OCI-LY3 (cell line): ENCODE data around the gene ADCY5.

Experiments
- EZH2phosphoT487 ChIP-seq: fragments of 200-600 bp; shearing (Covaris generic); IDR thresholded peaks from 2 replicates; pipeline ENCODE4 v1.6.1; 2018; ENCODE audit warnings: antibody characterized with exemption, mixed run types, low read depth
- TF ChIP-seq, protein P1 (sequence below): fragments of 200-600, 300-600 bp; sonication (generic); IDR thresholded peaks from 2 replicates; pipeline ENCODE4 v1.5.1; 2014; ENCODE audit warnings: antibody characterized with exemption, low read length, low read depth

DNA sequence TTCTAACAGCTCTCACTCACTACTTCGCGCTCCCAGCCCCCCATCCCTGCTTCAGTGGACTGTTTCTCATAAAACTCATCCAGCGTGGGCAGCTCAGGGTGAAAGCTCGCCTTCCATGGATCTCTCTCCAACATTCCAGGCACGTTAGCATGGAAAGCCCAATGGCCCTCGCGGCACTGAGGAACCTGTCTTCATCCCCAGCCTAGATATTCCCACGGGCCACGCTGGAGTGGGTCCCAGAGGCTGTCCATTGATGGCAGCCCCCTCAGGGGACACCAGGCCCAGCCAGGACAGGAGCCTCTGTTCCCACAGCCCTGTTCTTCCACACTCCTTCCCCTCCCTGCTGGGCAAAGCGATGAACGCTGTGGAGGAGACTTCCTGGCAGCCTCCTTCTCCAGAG, 126.0 kb downstream of the ADCY5 start:
- TF ChIP-seq, protein P1, sequence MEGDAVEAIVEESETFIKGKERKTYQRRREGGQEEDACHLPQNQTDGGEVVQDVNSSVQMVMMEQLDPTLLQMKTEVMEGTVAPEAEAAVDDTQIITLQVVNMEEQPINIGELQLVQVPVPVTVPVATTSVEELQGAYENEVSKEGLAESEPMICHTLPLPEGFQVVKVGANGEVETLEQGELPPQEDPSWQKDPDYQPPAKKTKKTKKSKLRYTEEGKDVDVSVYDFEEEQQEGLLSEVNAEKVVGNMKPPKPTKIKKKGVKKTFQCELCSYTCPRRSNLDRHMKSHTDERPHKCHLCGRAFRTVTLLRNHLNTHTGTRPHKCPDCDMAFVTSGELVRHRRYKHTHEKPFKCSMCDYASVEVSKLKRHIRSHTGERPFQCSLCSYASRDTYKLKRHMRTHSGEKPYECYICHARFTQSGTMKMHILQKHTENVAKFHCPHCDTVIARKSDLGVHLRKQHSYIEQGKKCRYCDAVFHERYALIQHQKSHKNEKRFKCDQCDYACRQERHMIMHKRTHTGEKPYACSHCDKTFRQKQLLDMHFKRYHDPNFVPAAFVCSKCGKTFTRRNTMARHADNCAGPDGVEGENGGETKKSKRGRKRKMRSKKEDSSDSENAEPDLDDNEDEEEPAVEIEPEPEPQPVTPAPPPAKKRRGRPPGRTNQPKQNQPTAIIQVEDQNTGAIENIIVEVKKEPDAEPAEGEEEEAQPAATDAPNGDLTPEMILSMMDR, result no peak
- TF ChIP-seq EZH2phosphoT487, result no peak
